IMR-90 (cell line): ENCODE measurements around the gene EBP. TPM values are rescaled to one million over a fixed set of nuclear protein-coding genes. Genes with fewer than 3 reads are reported as not detected.

Experiments used
- ATAC-seq: fragments of 200-7000 bp; cut with Tn5 transposase; 2 replicates; pipeline ENCODE4 v1.9.1; 2020; ENCODE audit warnings: low read depth, mild to moderate bottlenecking, moderate library complexity
- BruUV-seq: library from RNA; stranded (reverse); fragments of 400-500 nt; replicated peaks from 2 replicates; lab custom pipeline; 2021; lab: Mats Ljungman, UMichigan
- CTCF ChIA-PET: fragments of 300-600 bp; formaldehyde crosslinking; extraction: SDS; loops from one replicate; lab custom pipeline; 2021; ENCODE audit warnings: antibody characterized with exemption; lab: Yijun Ruan, JAX
- POLR2A ChIA-PET: fragments of 300-600 bp; sonication (Branson Sonifier 250); formaldehyde crosslinking; loops from one replicate; lab custom pipeline; 2022; ENCODE audit warnings: antibody characterized with exemption; ENCODE audit not compliant: unreplicated experiment; lab: Charles Lee
- DNase-seq: peaks from one replicate; pipeline ENCODE4 v3.0.0; 2013
- H2AFZ ChIP-seq: replicated peaks from 2 replicates; pipeline ENCODE3; 2013; ENCODE audit warnings: low read length, mild to moderate bottlenecking; ENCODE audit not compliant: poor library complexity
- H2AK5ac ChIP-seq: 2 replicates; pipeline ENCODE4 v1.6.1; 2013; ENCODE audit warnings: low read depth, low read length, inconsistent platforms
- H2AK9ac ChIP-seq: replicated peaks from 2 replicates; pipeline ENCODE3; 2013; ENCODE audit warnings: mild to moderate bottlenecking, low read depth, low read length, moderate library complexity; ENCODE audit not compliant: poor library complexity
- H2BK120ac ChIP-seq: 2 replicates; pipeline ENCODE4 v1.6.1; 2013; ENCODE audit warnings: low read depth, low read length, inconsistent platforms
- H2BK15ac ChIP-seq: 3 replicates; pipeline ENCODE4 v1.6.1; 2013; ENCODE audit warnings: low read depth, low read length, inconsistent platforms
- H2BK20ac ChIP-seq: 2 replicates; pipeline ENCODE4 v1.6.1; 2013; ENCODE audit warnings: low read depth, mild to moderate bottlenecking, inconsistent platforms, low read length, moderate library complexity
- H2BK5ac ChIP-seq: 2 replicates; pipeline ENCODE4 v1.6.1; 2013; ENCODE audit warnings: mild to moderate bottlenecking, low read depth, low read length, inconsistent platforms; ENCODE audit not compliant: poor library complexity, severe bottlenecking
- H3K14ac ChIP-seq: replicated peaks from 2 replicates; pipeline ENCODE4 v1.6.1; 2013; ENCODE audit warnings: low read depth, low read length, inconsistent platforms
- H3K18ac ChIP-seq: 2 replicates; pipeline ENCODE4 v1.6.1; 2013; ENCODE audit warnings: low read depth, low read length, control low read depth
- H3K23ac ChIP-seq: 2 replicates; pipeline ENCODE4 v1.6.1; 2013; ENCODE audit warnings: low read depth, low read length, inconsistent platforms
- H3K27ac ChIP-seq: 2 replicates; pipeline ENCODE4 v1.5.1; 2013; ENCODE audit warnings: mild to moderate bottlenecking, control low read depth, low read length; ENCODE audit not compliant: insufficient read depth
- H3K27me3 ChIP-seq: 2 replicates; pipeline ENCODE4 v1.6.1; 2013; ENCODE audit warnings: low read length; ENCODE audit not compliant: control insufficient read depth, insufficient read depth
- H3K36me3 ChIP-seq: 2 replicates; pipeline ENCODE4 v1.6.1; 2013; ENCODE audit warnings: low read length, mixed read lengths; ENCODE audit not compliant: control insufficient read depth, insufficient read depth
- H3K4ac ChIP-seq: 2 replicates; pipeline ENCODE4 v1.6.1; 2013; ENCODE audit warnings: low read depth, low read length, inconsistent platforms
- H3K4me1 ChIP-seq: 2 replicates; pipeline ENCODE4 v1.6.1; 2013; ENCODE audit warnings: low read length, mixed read lengths; ENCODE audit not compliant: control insufficient read depth, insufficient read depth
- H3K4me2 ChIP-seq: 2 replicates; pipeline ENCODE4 v1.6.1; 2013; ENCODE audit warnings: low read depth, mild to moderate bottlenecking, control low read depth, low read length, moderate library complexity
- H3K4me3 ChIP-seq: 2 replicates; pipeline ENCODE4 v1.5.1; 2013; ENCODE audit warnings: low read depth, mild to moderate bottlenecking, control low read depth, low read length, moderate library complexity; ENCODE audit not compliant: insufficient read depth
- H3K56ac ChIP-seq: 2 replicates; pipeline ENCODE4 v1.6.1; 2013; ENCODE audit warnings: low read length, inconsistent platforms; ENCODE audit not compliant: insufficient read depth; ENCODE audit errors: extremely low read depth
- H3K79me1 ChIP-seq, 2 experiments: 2 replicates each; pipeline ENCODE4 v1.6.1; 2013; ENCODE audit warnings: low read length in 2 of 2, inconsistent platforms in 1 of 2, low read depth in 1 of 2
- H3K9ac ChIP-seq: 2 replicates; pipeline ENCODE4 v1.6.1; 2013; ENCODE audit warnings: low read depth, low read length, control low read depth
- H3K9me1 ChIP-seq: 2 replicates; pipeline ENCODE4 v1.6.1; 2013; ENCODE audit warnings: low read length, inconsistent platforms; ENCODE audit not compliant: insufficient read depth
- H3K9me3 ChIP-seq: 2 replicates; pipeline ENCODE4 v1.6.1; 2013; ENCODE audit warnings: low read length; ENCODE audit not compliant: control insufficient read depth, insufficient read depth
- H4K20me1 ChIP-seq: 2 replicates; pipeline ENCODE4 v1.6.1; 2013; ENCODE audit warnings: low read length, inconsistent platforms; ENCODE audit not compliant: insufficient read depth
- H4K5ac ChIP-seq: 2 replicates; pipeline ENCODE4 v1.6.1; 2013; ENCODE audit warnings: mild to moderate bottlenecking, low read depth, low read length, control low read depth
- H4K8ac ChIP-seq, 2 experiments: 2 replicates each; pipeline ENCODE4 v1.6.1; 2013; ENCODE audit warnings: low read depth in 2 of 2, low read length in 2 of 2, control low read depth in 1 of 2, inconsistent platforms in 1 of 2
- H4K91ac ChIP-seq: 2 replicates; pipeline ENCODE4 v1.6.1; 2013; ENCODE audit warnings: low read depth, low read length, inconsistent platforms; ENCODE audit not compliant: insufficient read depth
- BHLHE40 ChIP-seq: fragments of 150-350 bp; IDR thresholded peaks from 2 replicates; pipeline ENCODE4 v1.6.1; 2016; ENCODE audit warnings: mild to moderate bottlenecking, low read depth, low read length
- CEBPB ChIP-seq: IDR thresholded peaks from 2 replicates; pipeline ENCODE4 v1.6.1; 2012; ENCODE audit warnings: low read depth, low read length, improper control_type of control experiment
- CHD1 ChIP-seq: IDR thresholded peaks from 2 replicates; pipeline ENCODE4 v1.6.1; 2012; ENCODE audit warnings: low read depth, low read length, improper control_type of control experiment
- ELK1 ChIP-seq: fragments of 150-350 bp; IDR thresholded peaks from 2 replicates; pipeline ENCODE4 v1.6.1; 2016; ENCODE audit warnings: low read depth, mild to moderate bottlenecking, low read length, moderate library complexity, borderline replicate concordance
- MAFK ChIP-seq: IDR thresholded peaks from 2 replicates; pipeline ENCODE4 v1.6.1; 2012; ENCODE audit warnings: low read depth, low read length, improper control_type of control experiment
- MAZ ChIP-seq: IDR thresholded peaks from 2 replicates; pipeline ENCODE4 v1.6.1; 2012; ENCODE audit warnings: low read depth, mild to moderate bottlenecking, low read length, improper control_type of control experiment, moderate library complexity, borderline replicate concordance
- MXI1 ChIP-seq: IDR thresholded peaks from 2 replicates; pipeline ENCODE4 v1.6.1; 2012; ENCODE audit warnings: low read depth, mild to moderate bottlenecking, low read length, moderate library complexity, borderline replicate concordance
- RAD21 ChIP-seq: IDR thresholded peaks from 2 replicates; pipeline ENCODE4 v1.6.1; 2012; ENCODE audit warnings: low read length, improper control_type of control experiment
- RFX5 ChIP-seq: IDR thresholded peaks from 2 replicates; pipeline ENCODE4 v1.8.0; 2012; ENCODE audit warnings: low read depth, mild to moderate bottlenecking, low read length, moderate library complexity
- USF2 ChIP-seq: fragments of 150-350 bp; IDR thresholded peaks from 2 replicates; pipeline ENCODE4 v1.6.1; 2017; ENCODE audit warnings: mild to moderate bottlenecking, antibody characterized with exemption, low read length, low read depth
- WGBS, 2 experiments: methylation state at CpG; one replicate each; pipeline versions ENCODE4 v1.1.5 to v1.1.7; 2013; ENCODE audit warnings: missing lambda C conversion rate in 2 of 2; ENCODE audit not compliant: insufficient read length in 1 of 2; ENCODE audit errors: extremely low coverage in 2 of 2; 5-methylcytosine and 5-hydroxymethylcytosine counted together
- dilution Hi-C: fragments of 300-500 bp; cut with HindIII; formaldehyde crosslinking; loops from one replicate; pipeline ENCODE4 v1.14.3; 2018; ENCODE audit warnings: low sequenced_read_pairs; ENCODE audit not compliant: unreplicated experiment
- in situ Hi-C: fragments of 300-500 bp; cut with MboI; formaldehyde crosslinking; loops from 3 replicates; pipeline ENCODE4 v1.14.3; 2019; ENCODE audit warnings: low sequenced_read_pairs, inconsistent platforms, mixed read lengths
- intact Hi-C: fragments of 100-400 bp; cut with micrococcal nuclease; formaldehyde crosslinking; loops from 2 replicates; pipeline ENCODE4 v1.10.0; 2022
- polyA plus RNA-seq, 3 experiments: library from polyadenylated mRNA; depleted of rRNA; stranded (reverse); fragments of >200 nt; gene quantifications; 2 replicates each; pipeline ENCODE4 v1.2.3, GENCODE V29; 2012; ENCODE audit warnings: low replicate concordance in 1 of 3
- total RNA-seq: library from RNA; depleted of rRNA; stranded (reverse); fragments of >200 nt; gene quantifications from 2 replicates; pipeline ENCODE4 v1.2.3, GENCODE V29; 2012

The EBP gene
- total and polyA plus RNA-seq, 2 of the 4 experiments (the other 2 are of a cell fraction): 39.4 to 78.9 TPM

GRCh38 chrX:48480142-48480541, 41.5 kb upstream of the EBP start:
- peaks cover 0 to 23% of the 10 kb centered on the region in 2 experiments; a peak in 2 of 4 replicates for H3K79me1 ChIP-seq
- dilution Hi-C loops: no loop called here
- ATAC-seq: no peak
- no peak overlapping the region for H2BK15ac ChIP-seq
- H4K8ac ChIP-seq: no peak overlapping the region
- H3K56ac ChIP-seq: no peak overlapping the region
- no peak overlapping the region for H4K5ac ChIP-seq
- no peak overlapping the region for H2AK5ac ChIP-seq
- H3K4me2 ChIP-seq: no peak overlapping the region
- no peaks in the 10 kb centered on the region; the same call in 1 of the 2 replicates for H4K20me1 ChIP-seq
- no peak overlapping the region for H3K4me3 ChIP-seq
- H2BK20ac ChIP-seq: no peak overlapping the region
- no peak overlapping the region for H2BK120ac ChIP-seq
- no peak overlapping the region for H3K4ac ChIP-seq
- no peak for DNase-seq
- no peak overlapping the region for H4K91ac ChIP-seq
- no peaks in the 10 kb centered on the region for H3K9me3 ChIP-seq
- H3K27me3 ChIP-seq: no peaks in the 10 kb centered on the region
- intact Hi-C loops: no loop called here
- TF ChIP-seq RAD21: no peak
- TF ChIP-seq MXI1: no peak
- TF ChIP-seq CHD1: no peak
- no peak for TF ChIP-seq USF2
- TF ChIP-seq BHLHE40: no peak
- TF ChIP-seq ELK1: no peak
- TF ChIP-seq MAFK: no peak
- no peak for TF ChIP-seq CEBPB
- no peak for TF ChIP-seq RFX5
- TF ChIP-seq MAZ: no peak
- H3K9ac ChIP-seq: no peak overlapping the region
- no peak overlapping the region for H3K18ac ChIP-seq
- peaks cover 13% of the 10 kb centered on the region; the same call in 1 of the 2 replicates for H3K36me3 ChIP-seq
- H2AFZ ChIP-seq: no peak overlapping the region
- ChIA-PET CTCF (no interaction called here), POLR2A (no interaction called here)
- no peak overlapping the region for H3K23ac ChIP-seq
- H3K4me1 ChIP-seq: no peaks in the 10 kb centered on the region
- H3K9me1 ChIP-seq: peaks cover 7% of the 10 kb centered on the region
- in situ Hi-C loops: no loop called here
- no peak overlapping the region for H3K27ac ChIP-seq
- no peak overlapping the region for H2AK9ac ChIP-seq
- H3K14ac ChIP-seq: no peak overlapping the region
- H2BK5ac ChIP-seq: no peak overlapping the region
- BruUV-seq: no TSS peak
- 80% methylated on average over 2 of the region's 3 CpGs; no CpG with 5 or more reads in 1 of the 2 experiments for WGBS, 2 experiments
